NB4 (cell line): Measurements from ENCODE around the gene MANSC4.

Experiments
- DNase-seq: peaks from one replicate; pipeline ENCODE4 v3.0.0; 2010; ENCODE audit warnings: low read depth
- H3K4me3 ChIP-seq: one replicate; pipeline ENCODE4 v1.5.1; 2011; ENCODE audit warnings: mild to moderate bottlenecking, low read depth, low read length, moderate library complexity
- MYC ChIP-seq: IDR thresholded peaks from 2 replicates; pipeline ENCODE4 v1.6.1; 2011; ENCODE audit warnings: low read depth, low read length
- POLR2A ChIP-seq: IDR thresholded peaks from 2 replicates; pipeline ENCODE4 v1.6.1; 2011; ENCODE audit warnings: mild to moderate bottlenecking; ENCODE audit not compliant: insufficient read length; ENCODE audit errors: extremely low read depth
- TF ChIP-seq, protein P1 (sequence below): IDR thresholded peaks from 2 replicates; pipeline ENCODE4 v1.6.1; 2011; ENCODE audit warnings: low read depth, low read length
- TF ChIP-seq, protein P2 (sequence below): IDR thresholded peaks from one replicate; pipeline ENCODE4 v1.5.1; 2012; ENCODE audit warnings: low read depth, low read length

The MANSC4 gene

DNA sequence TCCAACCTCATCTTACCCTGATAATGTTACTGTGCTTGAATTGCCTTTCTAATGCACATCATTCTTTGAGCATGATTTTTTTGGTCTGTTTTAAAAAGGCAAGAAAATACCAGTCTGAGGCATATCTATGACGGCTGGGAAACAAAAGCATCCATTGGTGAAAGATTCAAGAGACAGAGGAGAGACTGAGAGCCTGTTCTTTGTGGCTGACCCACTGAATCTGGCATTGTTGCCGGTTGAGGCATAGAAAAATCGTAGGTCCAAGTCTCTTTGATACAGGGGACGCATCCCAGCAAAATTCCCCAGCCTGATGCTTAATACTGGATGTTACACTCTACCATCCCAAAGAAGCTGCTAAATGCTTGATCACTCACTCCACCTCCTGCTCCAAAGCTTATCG is 2.9 kb downstream of the MANSC4 start:
- DNase-seq = no peak
- TF ChIP-seq, protein P1, sequence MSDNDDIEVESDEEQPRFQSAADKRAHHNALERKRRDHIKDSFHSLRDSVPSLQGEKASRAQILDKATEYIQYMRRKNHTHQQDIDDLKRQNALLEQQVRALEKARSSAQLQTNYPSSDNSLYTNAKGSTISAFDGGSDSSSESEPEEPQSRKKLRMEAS = no peak
- TF ChIP-seq MYC (no peak), POLR2A (no peak)
- TF ChIP-seq, protein P2, sequence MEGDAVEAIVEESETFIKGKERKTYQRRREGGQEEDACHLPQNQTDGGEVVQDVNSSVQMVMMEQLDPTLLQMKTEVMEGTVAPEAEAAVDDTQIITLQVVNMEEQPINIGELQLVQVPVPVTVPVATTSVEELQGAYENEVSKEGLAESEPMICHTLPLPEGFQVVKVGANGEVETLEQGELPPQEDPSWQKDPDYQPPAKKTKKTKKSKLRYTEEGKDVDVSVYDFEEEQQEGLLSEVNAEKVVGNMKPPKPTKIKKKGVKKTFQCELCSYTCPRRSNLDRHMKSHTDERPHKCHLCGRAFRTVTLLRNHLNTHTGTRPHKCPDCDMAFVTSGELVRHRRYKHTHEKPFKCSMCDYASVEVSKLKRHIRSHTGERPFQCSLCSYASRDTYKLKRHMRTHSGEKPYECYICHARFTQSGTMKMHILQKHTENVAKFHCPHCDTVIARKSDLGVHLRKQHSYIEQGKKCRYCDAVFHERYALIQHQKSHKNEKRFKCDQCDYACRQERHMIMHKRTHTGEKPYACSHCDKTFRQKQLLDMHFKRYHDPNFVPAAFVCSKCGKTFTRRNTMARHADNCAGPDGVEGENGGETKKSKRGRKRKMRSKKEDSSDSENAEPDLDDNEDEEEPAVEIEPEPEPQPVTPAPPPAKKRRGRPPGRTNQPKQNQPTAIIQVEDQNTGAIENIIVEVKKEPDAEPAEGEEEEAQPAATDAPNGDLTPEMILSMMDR = no peak
- H3K4me3 ChIP-seq = no peak overlapping the region

DNA sequence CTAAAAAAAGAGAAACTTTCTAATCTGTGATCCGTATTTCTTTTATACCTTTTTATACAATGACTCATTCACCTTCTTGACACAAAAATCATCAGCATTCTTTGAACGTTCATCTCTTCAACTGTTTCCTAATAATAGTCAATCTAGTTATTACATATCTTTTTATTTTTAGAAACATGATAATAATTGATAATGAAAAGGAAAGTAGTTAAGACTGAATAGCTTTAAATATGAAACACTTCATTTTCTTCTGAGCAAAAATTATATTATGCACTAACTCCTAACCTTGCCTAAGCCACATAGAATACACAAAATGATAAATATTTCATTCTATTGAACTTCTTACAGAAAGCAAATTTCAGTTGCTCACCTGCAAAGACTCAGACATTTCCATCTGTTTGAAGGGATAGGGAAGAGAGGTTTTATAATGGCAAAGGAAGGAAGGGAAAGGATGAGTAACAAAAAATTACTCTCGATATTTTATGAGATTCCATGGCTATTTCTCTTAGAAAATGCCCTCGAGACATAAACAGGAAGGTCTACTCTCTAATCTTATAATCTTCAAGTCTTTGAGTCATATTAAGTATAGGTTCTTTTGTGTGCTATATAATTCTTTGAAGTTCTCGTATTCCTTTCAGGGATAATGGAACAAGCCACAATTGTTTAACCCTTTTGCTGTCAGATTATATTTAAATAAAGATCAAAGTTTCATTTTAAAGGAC is 7.5 kb downstream of the MANSC4 start:
- no peak for DNase-seq
- no peak overlapping the region for H3K4me3 ChIP-seq
- TF ChIP-seq POLR2A (no peak), MYC (no peak)
- TF ChIP-seq, protein P1 = no peak
- TF ChIP-seq, protein P2 = no peak

DNA sequence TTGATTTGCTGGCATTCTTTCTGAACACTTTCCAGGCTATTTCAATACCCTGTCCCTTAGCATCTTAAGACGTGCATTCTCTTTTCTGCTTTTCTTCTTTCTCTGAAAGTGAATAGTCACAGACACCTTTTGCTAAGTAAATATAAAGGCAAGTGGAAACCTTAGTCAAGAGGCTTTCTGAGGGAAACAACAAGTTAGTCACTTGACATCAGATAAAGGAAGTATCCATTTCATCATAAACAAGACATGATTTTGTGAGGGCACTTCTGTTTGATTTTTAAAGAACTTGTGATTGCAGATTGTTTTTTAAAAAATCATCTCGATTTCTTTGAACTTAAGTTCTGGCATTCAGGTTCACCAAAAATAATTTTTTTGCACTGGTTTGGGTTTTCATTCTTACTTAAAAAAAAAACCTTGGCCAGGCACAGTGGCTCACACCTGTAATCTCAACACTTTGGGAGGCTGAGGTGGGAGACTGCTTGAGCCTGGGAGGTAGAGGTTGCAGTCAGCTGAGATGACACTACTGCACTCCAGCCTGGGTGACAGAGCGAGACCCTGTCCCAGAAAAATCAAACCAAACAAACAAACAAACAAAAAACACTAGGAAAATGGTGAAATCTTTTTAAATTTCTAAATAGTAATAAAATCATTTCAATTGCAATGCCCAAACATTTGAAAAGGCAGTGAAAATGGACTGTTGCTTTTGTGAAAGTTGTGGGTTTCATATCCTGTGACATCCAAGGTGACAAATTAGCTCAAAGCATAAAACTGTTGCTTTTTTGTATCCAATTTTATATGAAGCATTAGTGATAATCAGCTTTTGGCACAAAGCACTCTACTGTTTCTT is 8.3 kb downstream of the MANSC4 start:
- TF ChIP-seq, protein P2 = no peak
- TF ChIP-seq POLR2A (no peak), MYC (no peak)
- TF ChIP-seq, protein P1 = no peak
- H3K4me3 ChIP-seq = no peak overlapping the region
- DNase-seq = no peak

DNA sequence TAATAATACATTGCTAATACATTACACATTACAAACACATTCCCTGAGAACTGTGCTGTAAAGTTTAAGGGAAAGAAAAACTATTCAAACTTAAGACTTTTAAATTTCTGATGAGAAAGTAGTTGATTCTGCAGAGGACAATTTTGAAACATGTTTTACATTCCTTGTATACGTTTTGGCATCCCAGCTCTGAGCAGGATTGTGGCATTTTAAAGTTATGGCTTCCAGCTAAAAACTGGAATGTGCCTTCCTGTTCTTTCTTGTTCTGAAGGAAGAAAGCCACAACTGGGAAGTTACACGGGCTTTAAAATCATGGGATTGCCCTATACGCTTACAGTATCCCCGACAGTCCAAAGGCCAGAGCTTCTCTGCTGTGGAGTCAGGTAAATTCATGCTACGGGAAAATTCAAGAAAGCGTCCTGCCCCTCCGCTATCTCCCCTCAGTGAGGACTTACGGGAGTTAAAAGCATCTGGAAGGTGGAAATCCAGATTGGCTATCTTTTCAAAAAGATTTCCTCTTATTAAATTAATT is 10.8 kb downstream of the MANSC4 start:
- TF ChIP-seq, protein P2 = no peak
- TF ChIP-seq MYC (no peak), POLR2A (no peak)
- TF ChIP-seq, protein P1 = no peak
- no peak for DNase-seq
- no peak overlapping the region for H3K4me3 ChIP-seq

DNA sequence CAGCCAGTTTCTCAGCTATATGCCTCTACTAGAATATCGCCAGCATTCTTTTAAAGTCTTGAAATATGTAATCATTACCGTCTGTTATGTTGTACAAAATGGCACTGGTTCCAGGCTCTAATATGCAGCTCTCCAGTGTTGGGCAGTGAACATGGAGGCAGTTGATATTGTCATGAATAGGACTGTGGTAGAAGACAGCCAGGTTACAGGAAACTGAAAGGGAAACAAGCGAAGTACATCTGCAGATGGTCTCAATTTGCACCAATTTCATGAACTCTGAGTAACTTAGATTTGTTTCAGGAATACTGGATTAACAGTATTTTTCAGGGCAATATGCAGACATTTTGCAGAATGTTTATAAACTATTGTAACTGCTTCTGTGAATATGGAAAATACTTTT is 13.4 kb downstream of the MANSC4 start:
- TF ChIP-seq POLR2A = no peak
- TF ChIP-seq, protein P2 = no peak
- TF ChIP-seq, protein P1 = no peak
- no peak for TF ChIP-seq MYC
- DNase-seq = no peak

More for the DNA sequence above, 13.4 kb downstream of the MANSC4 start:
- H3K4me3 ChIP-seq = no peak overlapping the region
